ENCODE results near the gene SHANK1.

Gene SHANK1

DNA sequence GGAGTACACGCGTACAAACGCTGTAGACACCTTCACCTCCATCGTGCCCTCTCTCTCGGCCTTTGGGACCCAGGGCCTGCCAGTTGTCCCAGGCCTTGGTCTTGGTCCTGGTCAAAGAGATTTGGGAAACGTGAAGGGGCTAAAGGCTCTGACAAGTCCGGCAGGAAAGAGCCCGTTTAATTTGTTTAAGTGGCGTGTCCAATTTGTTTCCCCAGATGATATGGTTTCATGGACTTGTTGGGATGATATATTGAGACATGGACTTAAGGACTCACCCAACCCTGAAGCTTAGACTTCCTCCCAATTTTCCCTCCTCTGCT lies 6.3 kb upstream of the SHANK1 start:
- in situ Hi-C loops (cut with MboI; ENCODE audit: low sequenced_read_pairs, unreplicated experiment): no loop called here
- DNase-seq (ENCODE audit: low spot score): no peak
- TF ChIP-seq, protein P1, sequence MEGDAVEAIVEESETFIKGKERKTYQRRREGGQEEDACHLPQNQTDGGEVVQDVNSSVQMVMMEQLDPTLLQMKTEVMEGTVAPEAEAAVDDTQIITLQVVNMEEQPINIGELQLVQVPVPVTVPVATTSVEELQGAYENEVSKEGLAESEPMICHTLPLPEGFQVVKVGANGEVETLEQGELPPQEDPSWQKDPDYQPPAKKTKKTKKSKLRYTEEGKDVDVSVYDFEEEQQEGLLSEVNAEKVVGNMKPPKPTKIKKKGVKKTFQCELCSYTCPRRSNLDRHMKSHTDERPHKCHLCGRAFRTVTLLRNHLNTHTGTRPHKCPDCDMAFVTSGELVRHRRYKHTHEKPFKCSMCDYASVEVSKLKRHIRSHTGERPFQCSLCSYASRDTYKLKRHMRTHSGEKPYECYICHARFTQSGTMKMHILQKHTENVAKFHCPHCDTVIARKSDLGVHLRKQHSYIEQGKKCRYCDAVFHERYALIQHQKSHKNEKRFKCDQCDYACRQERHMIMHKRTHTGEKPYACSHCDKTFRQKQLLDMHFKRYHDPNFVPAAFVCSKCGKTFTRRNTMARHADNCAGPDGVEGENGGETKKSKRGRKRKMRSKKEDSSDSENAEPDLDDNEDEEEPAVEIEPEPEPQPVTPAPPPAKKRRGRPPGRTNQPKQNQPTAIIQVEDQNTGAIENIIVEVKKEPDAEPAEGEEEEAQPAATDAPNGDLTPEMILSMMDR (IDR thresholded peaks at IDR 0.05; ENCODE audit: borderline replicate concordance, control extremely low read depth, extremely low read depth, insufficient read depth, missing control alignments): no peak

GRCh38 chr19:50725218-50725910 lies 5.8 kb upstream of the SHANK1 start:
- DNase-seq (ENCODE audit: low spot score): no peak
- TF ChIP-seq, protein P1 (IDR thresholded peaks at IDR 0.05; ENCODE audit: borderline replicate concordance, control extremely low read depth, extremely low read depth, insufficient read depth, missing control alignments): no peak

GRCh38 chr19:50724522-50725217 lies 5.1 kb upstream of the SHANK1 start:
- TF ChIP-seq, protein P1 (IDR thresholded peaks at IDR 0.05; ENCODE audit: borderline replicate concordance, control extremely low read depth, extremely low read depth, insufficient read depth, missing control alignments): peak; percentile 52
- in situ Hi-C loops (cut with MboI; ENCODE audit: low sequenced_read_pairs, unreplicated experiment): no loop called here
- peak; percentile 100 for DNase-seq (ENCODE audit: low spot score)

More at GRCh38 chr19:50725218-50725910, 5.8 kb upstream of the SHANK1 start:
- in situ Hi-C loops (cut with MboI; ENCODE audit: low sequenced_read_pairs, unreplicated experiment): no loop called here

DNA sequence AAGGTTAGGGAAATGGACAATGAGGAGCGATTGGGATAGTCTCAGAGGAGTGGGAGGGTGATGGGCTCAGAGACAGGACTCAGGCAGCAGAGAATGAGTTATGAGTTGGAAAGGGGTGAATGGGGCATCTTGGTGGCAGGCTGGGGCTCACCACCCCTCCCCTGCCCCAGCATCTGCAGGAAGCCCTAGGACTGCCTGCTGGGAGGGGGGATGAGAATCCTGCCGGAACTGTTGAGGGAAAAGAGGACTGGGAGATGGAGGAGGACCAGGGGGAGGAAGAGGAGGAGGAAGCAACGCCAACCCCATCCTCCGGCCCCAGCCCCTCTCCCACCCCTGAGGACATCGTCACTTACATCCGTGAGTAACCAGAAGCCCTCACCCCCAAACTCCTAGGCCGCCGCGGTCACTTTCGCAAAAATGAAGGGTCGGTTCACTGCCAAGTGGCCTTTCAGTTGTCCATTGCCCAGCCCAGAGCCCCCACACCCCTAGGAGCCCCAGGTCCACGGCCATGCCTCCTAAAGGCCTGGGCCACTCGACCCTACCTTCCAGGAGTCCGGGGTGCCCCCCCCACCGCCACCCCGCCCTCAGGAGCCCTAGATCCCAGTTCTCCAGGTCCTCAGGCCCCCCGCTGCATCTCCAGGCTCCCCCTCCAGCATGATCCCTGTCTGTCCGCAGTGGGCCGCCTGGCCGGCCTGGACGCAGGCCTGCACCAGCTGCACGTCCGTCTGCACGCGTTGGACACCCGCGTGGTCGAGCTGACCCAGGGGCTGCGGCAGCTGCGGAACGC lies 4.3 kb upstream of the SHANK1 start:
- DNase-seq (ENCODE audit: low spot score): no peak
- TF ChIP-seq, protein P1 (IDR thresholded peaks at IDR 0.05; ENCODE audit: borderline replicate concordance, control extremely low read depth, extremely low read depth, insufficient read depth, missing control alignments): no peak
- in situ Hi-C loops (cut with MboI; ENCODE audit: low sequenced_read_pairs, unreplicated experiment): no loop called here

DNA sequence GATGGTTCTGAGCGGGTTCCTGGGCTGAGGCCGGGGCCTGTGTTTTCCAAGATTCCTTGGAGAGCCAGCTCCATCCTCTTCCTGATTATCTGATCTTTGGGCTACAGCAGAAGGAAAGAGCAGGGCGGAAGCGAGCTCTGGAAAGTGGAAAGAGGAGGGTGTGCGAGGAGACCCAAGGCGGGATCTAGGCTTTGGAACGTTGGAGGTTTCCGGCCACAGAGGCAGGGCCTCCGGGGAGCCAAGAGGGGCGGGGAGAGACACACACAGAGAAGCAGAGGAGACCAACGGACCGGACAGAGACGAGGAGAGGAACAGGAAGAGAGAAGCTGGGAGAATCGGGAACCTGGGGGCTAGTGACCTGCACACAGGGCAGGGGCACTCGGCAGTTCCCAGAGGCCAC lies 3.5 kb upstream of the SHANK1 start, which contains the start of gene CLEC11A:
Gene CLEC11A (plus strand): TSS at position 296 of the 400 bp plus-strand sequence. CDS start 162 bp downstream, outside the sequence.
- in situ Hi-C loops (cut with MboI; ENCODE audit: low sequenced_read_pairs, unreplicated experiment): no loop called here
- TF ChIP-seq, protein P1 (IDR thresholded peaks at IDR 0.05; ENCODE audit: borderline replicate concordance, control extremely low read depth, extremely low read depth, insufficient read depth, missing control alignments): no peak
- no peak for DNase-seq (ENCODE audit: low spot score)

- no peak for DNase-seq (ENCODE audit: low spot score)
- in situ Hi-C loops (cut with MboI; ENCODE audit: low sequenced_read_pairs, unreplicated experiment): no loop called here
- TF ChIP-seq, protein P1 (IDR thresholded peaks at IDR 0.05; ENCODE audit: borderline replicate concordance, control extremely low read depth, extremely low read depth, insufficient read depth, missing control alignments): no peak
These were observed 2.8 kb upstream of the SHANK1 start for GRCh38 chr19:50722201-50723013.

All from GM13976 (cell line).